Mucosa of descending colon (tissue), 3 donors: ENCODE data around the gene TBC1D3B. TPM values are rescaled to one million over a fixed set of nuclear protein-coding genes. Genes with fewer than 3 reads are reported as not detected.
"Not testable (repeated sequence)": the region's sequence is repeated elsewhere in the genome, so short reads cannot be mapped to it uniquely, and the experiment has no call there.

Experiments
- ATAC-seq: fragments of 200-7000 bp; cut with Tn5 transposase; one replicate; pipeline ENCODE4 v1.9.1; 2020; ENCODE audit warnings: mild to moderate bottlenecking, moderate library complexity
- DNase-seq, 3 donors: peaks; one replicate each; pipeline ENCODE4 v3.0.0-alpha.2; 2020
- H3K36me3 ChIP-seq: fragments of 200-600 bp; one replicate; pipeline ENCODE4 v1.8.0; 2021; ENCODE audit warnings: low read depth, mild to moderate bottlenecking
- H3K4me1 ChIP-seq: fragments of 200-600 bp; one replicate; pipeline ENCODE4 v1.8.0; 2021; ENCODE audit warnings: low read depth, mild to moderate bottlenecking
- H3K4me3 ChIP-seq: fragments of 200-600 bp; one replicate; pipeline ENCODE4 v1.8.0; 2021; ENCODE audit warnings: mild to moderate bottlenecking
- H3K9me3 ChIP-seq: fragments of 200-600 bp; one replicate; pipeline ENCODE4 v1.8.0; 2021; ENCODE audit warnings: mild to moderate bottlenecking
- CTCF ChIP-seq: fragments of 200-600 bp; IDR thresholded peaks from one replicate; pipeline ENCODE4 v1.8.0; 2022; ENCODE audit warnings: antibody characterized with exemption, mild to moderate bottlenecking
- intact Hi-C, 2 donors: fragments of 100-400 bp; cut with DNase I in 1 of 2; cut with micrococcal nuclease in 1 of 2; formaldehyde crosslinking; loops; one replicate each; pipeline versions ENCODE4 v1.11.0 to v1.11.1; 2022; cut with DNase I, micrococcal nuclease
- total RNA-seq, 3 donors: library from RNA; stranded (reverse); fragmentation: NEBNext Ultra II Directional in 2 of 3; extraction: Animal tissue kit (Norgen Biotek cat#: 25700) in 2 of 3; gene quantifications; one replicate each; pipeline versions ENCODE4 v1.2.1 to v1.2.4, GENCODE V29; 2021 to 2023
- donor health status: DM: no; HTN: no; CAD: no; lungs with moderate emphysema.
- donor health status: DM: no; HTN: no; CAD: no.
- donor health status: DM: no; HTN: yes; CAD: no.

TBC1D3B gene
- total RNA-seq, 3 donors from 2014 or later = 8.0 to 12.9 (median 10.8) TPM

GRCh38 chr17:36183001-36183971 is 6.8 kb upstream of the TBC1D3B start:
- peaks cover 8% of the 10 kb centered on the region for H3K4me1 ChIP-seq

GRCh38 chr17:36182176-36183000 is 6.0 kb upstream of the TBC1D3B start:
- Histone ChIP-seq H3K4me3 (peak overlapping the region; percentile 29), H3K9me3 (no peaks in the 10 kb centered on the region), H3K36me3 (no peaks in the 10 kb centered on the region), H3K4me1 (peaks cover 8% of the 10 kb centered on the region)
- peak in 2 of 3 donors; percentile 54 to 76 for DNase-seq
- intact Hi-C loops = no loop called here
- TF ChIP-seq CTCF = no peak
- peak; percentile 42 for ATAC-seq

More at GRCh38 chr17:36183001-36183971, 6.8 kb upstream of the TBC1D3B start:
- ATAC-seq (peak; percentile 92), DNase-seq (peak; percentile 82 to 88 (median 86))
- intact Hi-C loops = no loop called here
- no peak for TF ChIP-seq CTCF
- peak overlapping the region; percentile 29 for H3K4me3 ChIP-seq
- no peaks in the 10 kb centered on the region for H3K36me3 ChIP-seq
- no peaks in the 10 kb centered on the region for H3K9me3 ChIP-seq

GRCh38 chr17:36181446-36182175 is 5.2 kb upstream of the TBC1D3B start:
- H3K4me3 ChIP-seq, intact Hi-C loops, ATAC-seq, H3K9me3 ChIP-seq, H3K36me3 ChIP-seq, H3K4me1 ChIP-seq: not testable (repeated sequence)
- peak in 1 of 3 donors; percentile 16 for DNase-seq

GRCh38 chr17:36168836-36169235 is 7.6 kb downstream of the TBC1D3B start:
- intact Hi-C loops, H3K4me3 ChIP-seq, H3K4me1 ChIP-seq, ATAC-seq, DNase-seq, H3K9me3 ChIP-seq, H3K36me3 ChIP-seq: not testable (repeated sequence)

- no peaks in the 10 kb centered on the region for H3K36me3 ChIP-seq
- no peak for TF ChIP-seq CTCF
- H3K9me3 ChIP-seq = no peaks in the 10 kb centered on the region
- peaks cover under 1% of the 10 kb centered on the region for H3K4me1 ChIP-seq
- no peak for DNase-seq
- intact Hi-C loops = no loop called here
- ATAC-seq = no peak
- H3K4me3 ChIP-seq = no peak overlapping the region
Measured at GRCh38 chr17:36153895-36154610, 22.4 kb downstream of the TBC1D3B start.
